HCT116 (cell line): ENCODE results near the gene OR9Q1. TPM values are rescaled to one million over a fixed set of nuclear protein-coding genes. Genes with fewer than 3 reads are reported as not detected.

Experiments used
- ATAC-seq: fragments of 200-7000 bp; cut with Tn5 transposase; 2 replicates; pipeline ENCODE4 v1.9.1; 2020; ENCODE audit warnings: mild to moderate bottlenecking, moderate library complexity
- BruUV-seq: library from RNA; stranded (reverse); fragments of 400-500 nt; replicated peaks from 2 replicates; lab custom pipeline; 2021; lab: Mats Ljungman, UMichigan
- CTCF ChIA-PET: fragments of 300-600 bp; sonication (Branson Sonifier 250); formaldehyde crosslinking; loops from one replicate; lab custom pipeline; 2021; ENCODE audit warnings: antibody characterized with exemption; lab: Charles Lee
- POLR2A ChIA-PET: fragments of 300-600, 350-600 bp; sonication (Branson Sonifier 250); formaldehyde crosslinking; loops from one replicate; lab custom pipeline; 2021; ENCODE audit warnings: antibody characterized with exemption; lab: Charles Lee
- RAD21 ChIA-PET, 2 experiments: fragments of 300-600 bp; sonication (Branson Sonifier 250); formaldehyde crosslinking; loops; one replicate each; lab custom pipeline; 2023; ENCODE audit warnings: low total read pairs in 2 of 2; ENCODE audit not compliant: uncharacterized antibody in 2 of 2, unreplicated experiment in 2 of 2, low non-redundant PET in 1 of 2; lab: Charles Lee
- DNase-seq: peaks from one replicate; pipeline ENCODE4 v3.0.0-alpha.2; 2010; ENCODE audit warnings: low read depth, low spot score
- H2AFZ ChIP-seq: fragments of 200-600 bp; shearing (Covaris generic), sonication (generic); 2 replicates; pipeline ENCODE4 v1.6.1; 2017; ENCODE audit warnings: low read depth, mixed run types, mixed read lengths, antibody characterized with exemption, low read length; ENCODE audit not compliant: poor library complexity, severe bottlenecking
- H3K27ac ChIP-seq: 2 replicates; pipeline ENCODE4 v1.5.1; 2012; ENCODE audit warnings: low read depth, low read length
- H3K27me3 ChIP-seq: fragments of 200-600 bp; sonication (generic); 2 replicates; pipeline ENCODE4 v1.6.1; 2016; ENCODE audit warnings: mixed run types, low read length, mixed read lengths; ENCODE audit not compliant: insufficient read depth
- H3K36me3 ChIP-seq, 2 experiments: fragments of 200-500 bp in 1 of 2; fragments of 200-600 bp in 1 of 2; sonication (Bioruptor generic) in 1 of 2; sonication (generic) in 1 of 2; 2 replicates each; pipeline versions ENCODE4 v1.5.1 to v1.6.1; 2014 to 2016; ENCODE audit warnings: low read length in 2 of 2, inconsistent platforms in 1 of 2, mixed read lengths in 1 of 2, mixed run types in 1 of 2; ENCODE audit not compliant: insufficient read depth in 2 of 2, control insufficient read depth in 1 of 2
- H3K4me1 ChIP-seq, 2 experiments: fragments of 200-600 bp in 1 of 2; sonication (generic) in 1 of 2; 2 replicates each; pipeline versions ENCODE4 v1.5.1 to v1.6.1; 2012 to 2017; ENCODE audit warnings: low read length in 2 of 2, inconsistent platforms in 1 of 2, mild to moderate bottlenecking in 1 of 2, mixed read lengths in 1 of 2, mixed run types in 1 of 2, moderate library complexity in 1 of 2; ENCODE audit not compliant: insufficient read depth in 2 of 2, control insufficient read depth in 1 of 2
- H3K4me2 ChIP-seq: fragments of 200-600 bp; sonication (generic); 2 replicates; pipeline ENCODE4 v1.6.1; 2017; ENCODE audit warnings: mixed run types, low read length, mixed read lengths
- H3K4me3 ChIP-seq, 2 experiments: fragments of 200-600 bp in 1 of 2; sonication (generic) in 1 of 2; replicated peaks in 1 of 2; 2 replicates each; pipeline ENCODE4 v1.5.1; 2011 to 2016; ENCODE audit warnings: low read length in 2 of 2, control low read depth in 1 of 2, low read depth in 1 of 2, mild to moderate bottlenecking in 1 of 2, mixed read lengths in 1 of 2, mixed run types in 1 of 2
- H3K79me2 ChIP-seq: fragments of 200-600 bp; sonication (generic); 2 replicates; pipeline ENCODE4 v1.6.1; 2017; ENCODE audit warnings: mild to moderate bottlenecking, mixed run types, low read length, moderate library complexity, mixed read lengths; ENCODE audit not compliant: insufficient read depth
- H3K9ac ChIP-seq: fragments of 200-600 bp; sonication (generic); 2 replicates; pipeline ENCODE4 v1.6.1; 2016; ENCODE audit warnings: low read length, mixed read lengths
- H3K9me2 ChIP-seq: fragments of 200-600 bp; sonication (generic), shearing (Covaris generic); 2 replicates; pipeline ENCODE4 v1.6.1; 2017; ENCODE audit warnings: mixed run types, mild to moderate bottlenecking, moderate library complexity; ENCODE audit not compliant: insufficient read depth
- H3K9me3 ChIP-seq, 2 experiments: fragments of 200-500 bp in 1 of 2; fragments of 200-600 bp in 1 of 2; sonication (Bioruptor generic) in 1 of 2; sonication (generic) in 1 of 2; 2 replicates each; pipeline ENCODE4 v1.6.1; 2014 to 2017; ENCODE audit warnings: low read length in 2 of 2, mixed read lengths in 2 of 2, inconsistent platforms in 1 of 2, low read depth in 1 of 2, mild to moderate bottlenecking in 1 of 2, mixed run types in 1 of 2, moderate library complexity in 1 of 2; ENCODE audit not compliant: control insufficient read depth in 1 of 2, insufficient read depth in 1 of 2
- H4K20me1 ChIP-seq: fragments of 200-600 bp; sonication (generic), shearing (Covaris generic); 2 replicates; pipeline ENCODE4 v1.6.1; 2017; ENCODE audit warnings: mixed run types, mild to moderate bottlenecking, moderate library complexity; ENCODE audit not compliant: insufficient read depth
- ATF3 ChIP-seq: IDR thresholded peaks from 2 replicates; pipeline ENCODE4 v1.6.1; 2012
- CTCF ChIP-seq, 3 experiments: fragments of 200-600 bp in 1 of 3; sonication (generic) in 1 of 3; IDR thresholded peaks in 2 of 3; conservative IDR thresholded peaks in 1 of 3; 2 replicates each; pipeline ENCODE4 v1.5.1; 2012 to 2017; ENCODE audit warnings: low read depth in 2 of 3, low read length in 2 of 3, antibody characterized with exemption in 1 of 3, borderline replicate concordance in 1 of 3, control low read depth in 1 of 3, mild to moderate bottlenecking in 1 of 3, mixed read lengths in 1 of 3, mixed run types in 1 of 3, moderate library complexity in 1 of 3; ENCODE audit not compliant: insufficient read depth in 1 of 3
- EGR1 ChIP-seq: IDR thresholded peaks from 2 replicates; pipeline ENCODE4 v1.6.1; 2012; ENCODE audit warnings: low read depth
- ELF1 ChIP-seq: IDR thresholded peaks from 2 replicates; pipeline ENCODE4 v1.6.1; 2012; ENCODE audit warnings: low read depth, borderline replicate concordance
- EZH2 ChIP-seq: fragments of 200-600 bp; sonication (generic); IDR thresholded peaks from 2 replicates; pipeline ENCODE4 v1.6.1; 2017; ENCODE audit warnings: antibody characterized with exemption, mixed run types
- EZH2phosphoT487 ChIP-seq: fragments of 200-600 bp; IDR thresholded peaks from 2 replicates; pipeline ENCODE4 v1.6.1; 2018; ENCODE audit warnings: antibody characterized with exemption, borderline replicate concordance
- FOSL1 ChIP-seq: IDR thresholded peaks from 2 replicates; pipeline ENCODE4 v1.6.1; 2012; ENCODE audit warnings: low read depth
- JUND ChIP-seq: IDR thresholded peaks from 2 replicates; pipeline ENCODE4 v1.6.1; 2012
- MAX ChIP-seq: IDR thresholded peaks from 2 replicates; pipeline ENCODE4 v1.6.1; 2012
- POLR2AphosphoS5 ChIP-seq: IDR thresholded peaks from 2 replicates; pipeline ENCODE4 v1.6.1; 2011; ENCODE audit warnings: mild to moderate bottlenecking, low read depth, low read length, moderate library complexity
- SIN3A ChIP-seq: IDR thresholded peaks from 2 replicates; pipeline ENCODE4 v1.6.1; 2012; ENCODE audit warnings: low read depth
- SRF ChIP-seq: IDR thresholded peaks from 2 replicates; pipeline ENCODE4 v1.6.1; 2012; ENCODE audit warnings: low read depth
- YY1 ChIP-seq: IDR thresholded peaks from 2 replicates; pipeline ENCODE4 v1.6.1; 2011; ENCODE audit warnings: low read length, low read depth, moderate library complexity, mild to moderate bottlenecking; ENCODE audit not compliant: insufficient replicate concordance; ENCODE audit errors: extremely low read depth
- ZBTB33 ChIP-seq: IDR thresholded peaks from 2 replicates; pipeline ENCODE4 v1.6.1; 2011; ENCODE audit warnings: mild to moderate bottlenecking, low read length, moderate library complexity; ENCODE audit not compliant: insufficient replicate concordance; ENCODE audit errors: extremely low read depth
- ZFX ChIP-seq: fragments of 450-650 bp; IDR thresholded peaks from 2 replicates; pipeline ENCODE4 v1.6.1; 2017
- ZNF274 ChIP-seq: fragments of 200-500 bp; sonication (Bioruptor generic); IDR thresholded peaks from 2 replicates; pipeline ENCODE4 v1.6.1; 2014; ENCODE audit warnings: mild to moderate bottlenecking, low read depth, low read length, inconsistent platforms
- intact Hi-C: fragments of 100-400 bp; cut with micrococcal nuclease; formaldehyde crosslinking; loops from 2 replicates; pipeline ENCODE4 v1.10.0; 2022
- total RNA-seq: library from RNA; stranded (reverse); gene quantifications from one replicate; pipeline ENCODE4 v1.2.1, GENCODE V29; 2021; ENCODE audit not compliant: unreplicated experiment

OR9Q1 gene
- total RNA-seq, 1 experiment from 2014 or later, result not detected

GRCh38 chr11:58011771-58012170 is 11.9 kb upstream of the OR9Q1 start:
- H3K4me1 ChIP-seq, result no peaks in the 10 kb centered on the region
- intact Hi-C loops, result no loop called here
- TF ChIP-seq EGR1 (no peak), YY1 (no peak), SRF (no peak), CTCF (IDR thresholded peaks at IDR 0.05 in 2 of 3, conservative IDR thresholded peaks at IDR 0.05 in 1 of 3; ENCODE audit: borderline replicate concordance in 1 of 3, insufficient read depth in 1 of 3, low read depth in 2 of 3, low read length in 2 of 3) (no peak), POLR2AphosphoS5 (no peak), ATF3 (no peak), SIN3A (no peak), ELF1 (no peak), FOSL1 (no peak), MAX (no peak), EZH2 (no peak), EZH2phosphoT487 (no peak), ZFX (no peak), ZNF274 (no peak), JUND (no peak), ZBTB33 (no peak)
- H3K36me3 ChIP-seq, result no peaks in the 10 kb centered on the region
- no TSS peak for BruUV-seq
- H3K79me2 ChIP-seq, result no peaks in the 10 kb centered on the region
- no peaks in the 10 kb centered on the region for H4K20me1 ChIP-seq
- H3K4me2 ChIP-seq, result no peak overlapping the region
- no peaks in the 10 kb centered on the region for H3K9me3 ChIP-seq
- RAD21 ChIA-PET, result no interaction called here
- CTCF ChIA-PET, result no interaction called here
- POLR2A ChIA-PET, result no interaction called here
- H2AFZ ChIP-seq, result no peak overlapping the region
- no peak for DNase-seq
- H3K9me2 ChIP-seq, result no peaks in the 10 kb centered on the region
- no peaks in the 10 kb centered on the region for H3K27me3 ChIP-seq
- no peak overlapping the region for H3K27ac ChIP-seq
- ATAC-seq, result no peak
- no peak overlapping the region for H3K9ac ChIP-seq
- H3K4me3 ChIP-seq, result no peak overlapping the region
